Cerebellar nuclear complex (tissue), 1 donor: ENCODE measurements around the gene WDR31.

Experiments
- DNase-seq, 2 experiments: peaks; one replicate each; lab custom pipeline; 2025; lab: John Stamatoyannopoulos, UW

Gene WDR31

DNA sequence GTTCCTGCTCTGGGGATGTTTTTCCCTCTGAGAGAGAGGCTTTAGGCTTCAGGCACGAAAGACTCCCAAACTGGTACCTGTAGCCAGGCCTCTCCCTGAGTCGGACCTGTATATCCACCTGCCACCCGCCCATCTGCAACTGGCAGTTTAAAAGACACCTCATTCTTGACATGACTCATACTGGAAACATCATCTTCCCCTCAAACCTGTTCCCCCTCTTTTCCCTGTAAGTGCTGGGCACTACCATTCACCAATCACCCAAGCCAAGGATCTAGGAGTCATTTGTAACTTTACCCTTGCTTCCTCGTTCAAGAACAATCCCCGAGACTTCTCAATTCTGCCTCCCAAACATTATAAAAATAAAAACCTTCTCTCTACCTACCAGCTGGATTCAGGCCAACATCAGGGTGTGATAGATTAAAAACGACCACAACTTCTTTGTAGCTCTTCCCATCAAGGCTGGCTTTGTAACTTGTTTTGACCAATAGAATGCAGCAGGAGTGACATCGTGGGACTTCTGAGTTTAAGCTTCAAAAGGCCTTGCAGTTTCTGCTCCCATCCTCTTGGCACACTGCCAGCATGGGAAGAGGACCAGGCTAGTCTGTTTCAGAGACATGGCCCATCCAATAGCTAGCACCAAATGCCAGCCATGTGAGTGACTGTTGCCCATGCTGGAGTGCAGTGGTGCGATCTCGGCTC, 1.8 kb upstream of the WDR31 start:
- no peak for DNase-seq

DNA sequence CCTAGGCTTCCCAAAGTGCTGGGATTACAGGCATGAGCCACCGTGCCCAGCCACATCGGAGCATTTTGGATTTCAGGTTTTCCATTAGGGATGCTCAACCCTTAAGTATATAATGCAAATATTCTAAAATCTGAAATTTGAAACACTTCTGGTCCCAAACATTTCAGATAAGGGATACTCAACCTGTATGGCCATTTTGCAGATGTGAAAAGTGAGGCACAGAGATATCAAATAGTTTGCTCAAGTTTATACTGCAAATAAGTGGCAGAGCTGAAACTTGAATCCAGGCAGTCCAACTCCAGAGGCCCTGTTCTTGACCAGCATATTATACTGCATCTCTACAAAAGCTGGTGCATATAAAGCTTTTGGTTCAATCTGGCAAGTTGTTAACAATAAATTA, 2.4 kb downstream of the WDR31 start:
- no peak for DNase-seq

DNA sequence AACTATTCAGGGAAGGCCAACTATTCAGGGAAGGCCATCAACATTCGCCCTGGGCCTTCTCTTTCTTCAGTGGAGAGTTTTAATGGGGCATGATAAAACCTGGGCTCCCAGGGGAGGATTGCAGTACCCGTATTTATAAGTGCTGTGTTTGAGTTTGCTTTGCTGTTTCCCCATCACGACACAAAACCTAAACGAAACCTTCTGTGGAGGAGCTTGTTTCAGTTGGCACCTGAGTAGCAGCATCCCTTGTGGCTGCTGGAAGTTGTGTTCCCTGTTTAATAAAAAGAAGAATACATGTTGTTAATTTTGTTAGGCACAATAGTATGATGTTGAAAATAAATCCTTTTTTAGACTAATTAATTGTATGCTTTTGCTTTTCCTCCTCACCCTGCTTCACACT, 8.3 kb downstream of the WDR31 start:
- DNase-seq: no peak

DNA sequence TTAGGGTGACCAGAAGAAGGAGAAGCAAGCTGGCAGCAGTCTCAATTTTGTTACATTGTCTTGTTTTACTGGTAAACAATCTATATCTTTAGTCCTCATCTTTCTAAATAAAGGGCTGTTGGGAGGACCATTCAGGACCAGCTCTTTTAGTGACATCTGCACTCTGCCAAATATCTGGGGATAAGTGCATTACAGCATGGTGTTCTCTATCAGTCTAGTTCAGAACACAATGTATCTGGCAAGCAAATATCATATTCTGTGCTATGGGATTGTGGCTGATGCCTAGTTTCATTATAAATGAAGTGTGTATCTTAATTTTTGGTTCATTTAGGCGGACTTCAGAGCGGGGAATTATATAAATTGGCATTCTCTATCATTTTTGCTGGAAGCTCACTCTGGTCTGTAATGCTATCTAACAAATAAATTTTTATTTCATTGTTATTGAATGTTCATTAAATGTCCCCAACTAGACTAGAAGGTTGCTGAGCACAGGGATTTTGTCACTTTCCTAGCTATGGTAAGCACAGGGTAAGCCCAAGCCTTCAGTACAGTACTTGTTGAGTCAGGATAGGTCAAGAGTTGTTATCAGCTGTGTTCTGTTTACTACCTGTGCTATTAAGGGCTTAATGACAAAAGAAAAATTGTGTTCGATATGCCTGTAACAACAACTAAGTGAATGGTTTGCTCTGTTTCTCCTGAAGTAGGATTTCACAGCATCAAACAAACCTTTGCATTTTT, 11.9 kb downstream of the WDR31 start:
- no peak for DNase-seq

DNA sequence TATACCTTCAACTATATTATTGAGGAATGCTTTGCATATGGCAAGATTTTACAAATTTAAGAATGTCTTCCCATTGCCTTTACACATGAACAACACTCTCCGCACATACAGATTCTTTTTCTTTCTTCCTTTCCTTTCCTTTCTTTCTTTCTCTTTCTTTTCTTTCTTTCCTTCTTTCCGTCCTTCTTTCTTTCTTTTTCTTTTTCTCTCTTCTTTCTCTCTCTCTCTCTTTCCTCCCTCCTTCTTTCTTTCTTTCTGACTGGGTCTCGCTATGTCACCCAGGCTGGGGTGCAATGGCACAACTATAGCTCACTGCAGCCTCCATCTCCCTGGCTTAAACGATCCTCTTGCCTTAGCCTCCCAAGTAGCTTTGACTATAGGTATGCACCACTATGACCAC, 13.8 kb downstream of the WDR31 start:
- no peak for DNase-seq

DNA sequence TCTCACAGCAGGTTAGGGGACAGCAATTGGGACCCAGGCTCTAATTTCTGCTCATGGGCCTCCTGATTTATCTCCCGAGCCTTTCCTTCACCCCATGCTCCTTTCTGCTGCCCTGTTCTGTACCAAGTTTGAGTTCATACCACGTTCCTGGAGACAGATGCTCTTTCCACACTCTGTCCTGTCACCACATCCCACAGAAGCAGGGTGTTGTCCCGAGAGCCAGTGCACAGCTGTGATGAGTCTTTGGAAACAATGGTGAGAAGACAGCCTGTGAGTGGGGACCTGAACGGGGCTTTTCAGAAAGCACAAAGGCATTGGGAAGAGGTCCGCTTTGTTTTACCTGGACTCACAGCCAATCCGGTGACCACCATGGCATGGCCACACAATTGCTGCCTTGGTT, 17.4 kb downstream of the WDR31 start:
- DNase-seq: no peak

DNA sequence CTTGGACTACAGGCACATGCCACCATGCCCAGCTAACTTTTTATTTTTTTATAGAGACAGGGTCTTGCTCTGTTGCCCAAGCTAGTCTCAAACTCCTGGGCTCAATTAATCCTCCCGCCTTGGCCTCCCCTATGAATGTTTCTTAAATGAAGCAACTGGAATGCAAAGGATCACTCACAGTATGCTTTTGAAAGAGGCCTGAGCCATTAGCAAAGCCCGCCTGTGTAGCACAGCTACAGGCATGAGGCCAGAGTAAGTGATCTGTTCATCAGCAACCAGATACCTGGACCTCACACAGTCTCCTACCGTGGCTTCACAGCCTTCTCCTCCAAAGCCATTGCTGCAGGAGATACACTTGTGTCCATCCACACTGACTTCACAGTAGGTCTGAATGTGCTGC, 20.0 kb downstream of the WDR31 start:
- DNase-seq: no peak

DNA sequence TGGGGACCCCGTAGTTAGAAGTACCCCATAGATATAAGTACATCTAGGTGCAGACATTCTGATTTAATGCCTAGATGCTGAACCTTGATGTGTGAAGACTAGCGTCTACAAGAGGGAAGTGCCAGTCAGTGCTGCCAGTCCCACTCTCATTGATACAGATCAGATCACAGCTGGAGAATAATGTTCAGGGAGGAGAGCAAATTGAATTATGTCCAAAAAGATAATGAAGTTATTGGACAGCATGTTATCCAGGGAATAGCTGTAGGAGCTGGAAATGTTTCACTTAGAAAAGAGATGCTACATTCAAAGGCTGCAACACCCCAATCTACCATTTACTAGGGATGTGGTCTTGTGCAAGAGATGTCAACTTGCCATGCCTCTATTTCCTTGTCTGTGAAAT, 21.0 kb downstream of the WDR31 start:
- no peak for DNase-seq

DNA sequence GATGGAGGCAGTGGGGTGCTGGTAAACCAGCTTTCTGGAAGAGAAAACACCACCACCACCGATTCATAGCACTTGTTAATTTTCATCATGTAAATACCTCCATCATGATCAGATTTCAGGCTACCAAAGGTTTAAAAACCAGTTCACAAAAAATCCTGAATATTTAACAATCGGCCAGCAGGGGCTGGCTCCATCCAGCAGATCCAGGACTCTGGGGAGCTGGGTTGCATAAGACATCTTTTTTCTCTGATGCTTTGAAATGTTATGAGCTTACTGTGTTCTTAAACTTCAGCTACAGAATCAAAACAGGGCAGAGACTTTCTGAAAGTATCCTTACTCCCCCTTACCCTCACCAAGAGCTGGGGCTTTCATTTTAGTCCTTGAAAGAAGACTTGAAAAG, 22.3 kb downstream of the WDR31 start:
- no peak for DNase-seq

DNA sequence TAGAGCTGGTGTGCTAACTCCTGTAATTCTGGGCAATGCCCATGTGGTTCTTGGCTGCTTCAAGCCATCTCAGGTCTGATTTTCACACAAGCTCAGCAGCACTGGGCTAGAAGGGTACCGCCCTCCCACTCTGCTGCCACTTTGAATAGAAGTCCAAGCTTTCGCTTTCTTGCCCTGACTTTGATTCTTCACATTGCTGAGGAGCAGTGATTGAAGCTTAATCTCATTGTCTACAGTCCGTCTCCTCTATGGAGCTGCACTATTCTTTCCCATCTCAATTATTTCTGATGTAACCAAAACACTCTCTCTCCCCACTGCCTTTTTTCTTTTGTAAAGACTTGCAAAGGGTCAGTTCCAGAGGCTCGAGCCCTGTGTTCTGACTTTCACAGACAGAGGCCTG, 24.0 kb downstream of the WDR31 start:
- DNase-seq: no peak

DNA sequence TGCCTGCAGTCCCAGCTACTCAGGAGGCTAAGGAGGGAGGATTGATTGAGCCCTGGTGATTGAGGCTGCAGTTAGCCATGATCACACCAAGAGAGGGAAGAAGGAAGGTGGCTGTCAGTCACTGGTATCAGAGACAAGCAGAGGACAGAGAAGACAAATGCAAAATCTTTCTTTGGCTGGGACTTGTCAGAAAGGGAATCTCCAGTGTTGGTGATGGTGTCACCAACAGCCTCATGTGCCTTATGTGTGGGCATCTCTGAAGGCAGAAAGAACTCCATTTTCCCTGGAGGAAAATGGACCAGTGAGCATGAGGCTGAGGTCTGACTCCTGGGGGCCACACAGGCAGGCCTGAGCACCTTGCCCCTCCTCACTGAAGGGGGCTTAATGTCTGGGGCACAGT, 24.8 kb downstream of the WDR31 start:
- no peak for DNase-seq

DNA sequence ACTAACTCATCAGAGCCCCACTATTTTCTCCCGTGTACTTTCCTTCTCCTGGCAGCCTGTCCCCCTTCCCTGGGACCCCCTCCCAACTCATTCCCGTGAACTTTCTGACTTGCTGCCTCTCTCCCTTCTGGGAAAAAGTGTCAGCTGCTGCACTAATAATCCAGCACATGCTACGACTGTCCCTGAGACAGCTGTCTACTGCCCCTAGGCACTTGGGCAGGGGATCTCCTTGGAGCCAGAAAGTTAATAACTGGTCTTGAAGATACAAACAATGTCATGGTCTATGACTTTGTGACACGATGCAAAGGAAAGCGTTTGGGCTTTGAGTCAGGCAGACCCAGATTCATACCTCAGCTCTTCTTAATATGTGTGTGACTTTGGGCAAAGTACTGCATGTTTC, 26.8 kb downstream of the WDR31 start:
- no peak for DNase-seq

DNA sequence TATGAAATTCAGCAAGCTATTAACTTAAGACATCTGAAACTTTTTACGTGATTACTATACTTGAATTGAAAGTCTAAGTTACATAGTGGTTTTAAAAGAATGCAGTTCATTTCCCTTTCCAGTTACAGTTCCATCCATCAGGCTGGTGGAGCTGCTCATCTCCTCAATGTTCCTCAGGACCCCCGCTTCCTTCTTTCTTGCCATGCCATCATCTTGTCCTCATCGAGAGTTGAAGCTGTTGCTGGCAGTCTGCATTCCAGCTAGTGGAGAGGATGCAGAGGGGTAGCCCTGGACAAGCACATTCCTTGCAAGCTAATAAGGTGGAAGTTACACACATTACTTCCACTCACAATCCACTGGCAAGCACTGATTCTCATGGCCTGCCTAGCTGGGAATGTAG, 28.1 kb downstream of the WDR31 start:
- no peak for DNase-seq

DNA sequence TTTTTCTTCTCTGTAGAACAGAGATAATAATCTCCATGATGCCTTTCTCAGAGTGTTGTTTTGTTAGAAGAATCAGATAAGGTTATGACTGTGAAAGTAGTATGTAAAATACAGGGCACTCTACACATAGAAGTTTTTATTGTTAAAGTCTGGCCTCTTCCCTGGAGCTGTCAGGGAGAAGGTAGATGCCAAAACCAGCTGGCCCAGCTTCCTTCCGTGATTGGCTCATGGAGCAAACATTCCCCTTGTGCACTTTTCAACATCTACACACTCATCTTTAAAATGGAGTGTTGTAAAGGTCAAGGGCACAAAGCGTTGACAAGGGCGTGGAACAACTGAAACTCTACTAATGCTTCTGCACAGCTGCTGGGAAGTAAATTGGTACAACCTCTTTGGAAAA, 29.5 kb downstream of the WDR31 start:
- no peak for DNase-seq

DNA sequence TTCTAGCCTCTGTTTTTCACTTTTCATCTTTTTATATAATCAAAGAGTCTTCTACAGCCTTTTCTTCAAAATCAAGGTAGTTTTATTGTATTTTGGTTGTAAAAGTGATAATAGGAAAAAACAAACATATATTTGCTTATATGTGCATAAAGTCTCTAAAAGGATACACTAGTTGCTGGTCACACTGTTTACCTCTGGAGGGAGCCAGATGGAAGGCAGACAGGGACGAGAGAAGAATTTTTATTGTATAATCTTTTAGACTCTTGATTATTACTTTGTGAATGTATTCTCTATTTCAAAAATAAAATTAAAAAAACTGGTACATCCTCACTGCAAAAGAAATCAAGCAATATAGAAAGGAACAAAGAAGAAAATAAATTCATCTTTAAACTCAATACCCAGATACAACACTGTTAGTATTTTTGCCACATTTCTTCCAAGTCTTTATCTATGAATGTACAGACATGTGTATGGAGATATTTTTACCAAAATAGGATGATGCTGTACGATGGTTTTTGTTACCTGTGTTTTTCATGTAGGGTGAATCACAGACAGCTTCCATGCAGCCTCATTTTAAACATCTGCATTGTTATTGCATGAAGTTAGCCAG, 30.8 kb downstream of the WDR31 start:
- no peak for DNase-seq

DNA sequence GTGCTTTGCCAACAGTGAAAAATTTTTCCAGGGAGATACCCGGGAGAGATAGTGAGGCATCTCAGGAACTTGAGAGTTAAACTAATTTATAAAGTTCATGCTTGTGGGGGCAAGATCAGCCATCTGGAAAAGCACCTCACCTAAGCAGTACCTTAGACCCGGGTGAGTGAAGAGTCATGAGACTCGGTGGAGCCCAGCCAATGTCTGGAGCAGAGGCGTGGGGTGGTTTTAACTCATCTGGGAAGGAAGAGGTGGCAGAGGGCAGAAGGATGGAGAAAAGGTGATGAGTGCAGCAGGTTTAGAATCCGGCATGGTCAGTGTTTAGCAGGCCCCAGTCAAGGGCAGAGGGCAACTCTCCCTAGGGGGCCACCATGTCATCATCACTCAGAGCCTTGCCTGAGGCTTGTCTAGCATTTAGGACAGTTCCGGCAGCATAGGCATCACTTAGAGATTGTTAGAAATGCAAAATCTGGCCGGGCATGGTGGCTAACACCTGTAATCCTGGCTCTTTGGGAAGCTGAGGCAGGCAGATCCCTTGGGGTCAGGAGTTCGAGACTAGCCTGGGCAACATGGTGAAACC, 32.6 kb downstream of the WDR31 start:
- no peak for DNase-seq

DNA sequence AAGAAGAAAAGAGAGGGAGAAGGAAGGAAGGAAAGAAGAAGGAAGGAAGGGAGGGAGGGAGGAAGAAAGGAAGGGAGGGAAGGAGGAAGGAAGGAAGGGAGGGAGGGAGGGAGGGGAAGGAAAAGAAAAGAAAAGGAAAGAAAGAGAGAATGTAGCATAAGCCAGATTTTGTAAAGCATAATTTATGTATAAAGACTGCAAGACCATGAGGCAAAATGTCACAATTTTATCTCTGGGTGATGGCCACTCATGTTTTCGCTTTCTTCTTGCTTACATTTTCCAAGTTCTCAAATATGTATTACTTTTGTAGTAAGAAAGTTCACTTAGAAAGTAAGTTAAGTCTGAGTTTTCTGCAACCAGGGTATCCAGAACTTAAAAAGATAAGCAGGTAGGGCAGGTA, 33.5 kb downstream of the WDR31 start:
- no peak for DNase-seq

DNA sequence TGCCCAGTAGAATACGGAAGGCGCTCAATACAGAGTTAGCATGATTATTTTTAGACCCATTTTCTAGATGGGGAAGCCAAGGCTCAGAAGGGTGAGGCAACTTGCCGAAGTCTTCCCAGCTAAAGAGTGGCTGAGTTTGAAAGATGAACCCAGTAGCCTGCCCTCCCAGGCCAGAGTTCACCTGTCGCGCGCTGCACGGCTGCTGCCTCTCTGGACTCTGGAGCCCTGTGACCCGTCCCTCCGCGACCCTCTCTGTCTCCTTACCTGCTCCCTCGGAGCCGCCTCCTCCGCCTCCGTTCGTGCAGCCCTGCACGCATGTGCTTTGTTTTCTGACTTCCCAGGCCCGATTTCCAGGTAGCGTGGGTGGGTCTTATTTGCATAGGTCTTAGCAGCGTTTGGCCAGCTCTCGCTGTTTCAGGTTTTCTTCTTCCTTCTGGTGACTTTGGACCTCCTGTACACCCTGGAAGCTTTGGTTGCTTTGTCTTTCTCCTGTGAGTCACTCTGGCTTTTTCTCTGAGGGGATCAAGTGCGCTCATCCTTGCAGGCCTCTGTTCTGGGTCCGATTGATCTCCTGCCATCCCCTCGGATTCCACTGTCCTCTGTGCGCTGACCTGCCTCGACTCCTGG, 37.2 kb downstream of the WDR31 start, which contains the start of gene RNF183:
Gene RNF183, minus strand, starts transcription at position 585 of the 627 bp plus-strand sequence. CDS start 5,192 bp downstream, outside the sequence.
- no peak for DNase-seq

DNA sequence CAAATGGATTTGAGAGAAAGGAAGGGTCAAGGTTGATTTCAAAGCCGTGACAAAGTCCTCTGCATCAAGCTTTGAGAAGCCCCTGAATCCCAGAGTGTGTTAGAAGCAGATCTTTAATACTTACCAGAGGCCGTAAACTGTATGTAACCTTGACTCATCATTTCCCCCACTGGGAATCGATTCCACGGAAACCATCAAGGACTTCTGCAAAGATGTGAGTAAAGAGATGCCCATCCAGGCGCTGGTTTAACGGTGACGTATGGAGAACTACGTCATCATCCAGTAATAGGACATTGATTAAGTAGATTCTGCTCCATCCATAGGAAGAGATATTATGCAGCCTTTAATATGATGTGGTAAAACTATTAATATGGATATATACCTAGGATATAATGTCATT, 38.5 kb downstream of the WDR31 start:
- DNase-seq: no peak

DNA sequence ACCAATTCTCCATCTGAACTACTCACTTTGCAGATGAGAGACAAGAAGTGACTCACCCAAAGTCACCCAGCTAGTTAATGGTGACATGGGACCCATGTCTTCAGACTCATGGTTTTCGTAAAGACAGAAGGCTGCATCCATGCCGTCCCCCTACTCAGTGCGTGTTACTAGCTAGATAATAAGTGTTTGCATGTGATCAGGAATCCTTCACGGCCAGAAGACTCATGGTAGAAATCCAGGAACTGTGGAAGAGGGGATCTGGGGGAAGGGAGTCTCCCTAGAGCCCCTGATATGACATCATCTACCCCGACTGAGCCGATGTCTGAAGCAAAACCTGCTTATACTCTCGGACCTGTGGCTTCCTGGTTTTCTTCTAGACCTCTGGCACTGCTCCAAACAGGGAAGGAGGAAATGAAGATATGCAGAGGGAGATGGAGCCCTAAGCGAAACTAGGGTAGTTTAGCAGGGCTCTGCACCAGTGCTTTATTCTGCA, 40.2 kb downstream of the WDR31 start:
- no peak for DNase-seq

DNA sequence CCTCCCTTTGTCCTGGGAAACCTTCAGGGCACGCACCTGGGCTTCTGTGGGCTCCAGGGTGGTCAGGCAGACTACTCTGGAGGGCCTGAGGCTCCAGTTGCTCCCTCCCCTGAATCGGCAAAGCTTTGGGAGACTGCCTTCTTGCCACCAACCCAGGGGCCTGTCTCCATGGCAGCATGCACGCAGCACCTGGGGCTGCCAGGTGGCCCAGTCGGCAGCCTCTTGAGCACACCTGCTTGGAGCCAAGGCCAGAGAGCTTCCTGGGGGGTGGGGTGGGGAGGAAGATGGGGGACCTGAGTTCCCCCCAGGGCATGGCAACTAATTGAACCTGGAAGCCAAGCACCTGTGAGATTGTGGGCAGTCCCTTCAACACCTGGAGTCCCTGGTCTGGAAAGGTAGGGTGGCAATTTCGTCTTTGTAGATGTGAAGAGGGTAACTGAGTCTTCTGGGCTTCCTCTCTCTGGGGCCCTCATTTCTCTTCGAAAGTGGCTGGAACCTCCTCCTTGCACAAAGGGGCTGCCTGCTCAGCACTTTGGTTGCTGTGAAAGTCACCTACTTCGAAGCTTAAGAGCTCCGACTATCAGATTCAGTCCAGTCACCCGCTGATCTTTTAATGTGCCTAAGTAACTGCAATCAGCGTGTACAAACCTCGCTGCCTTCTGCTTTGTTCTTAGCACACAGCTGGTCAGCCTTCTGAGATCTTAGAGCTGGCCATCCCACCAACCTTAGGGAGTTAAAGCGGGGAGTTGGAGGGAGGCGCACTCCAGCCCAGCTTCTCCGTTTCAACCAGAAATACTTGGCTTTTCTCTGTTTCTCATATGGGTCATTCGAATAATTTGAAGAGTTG, 40.9 kb downstream of the WDR31 start:
- DNase-seq: no peak
